ENCODE data around the gene ATP2C2. TPM values are rescaled to one million over a fixed set of nuclear protein-coding genes. Genes with fewer than 3 reads are reported as not detected.

The ATP2C2 gene
- total RNA-seq, 2 experiments from 2014 or later = not detected

DNA sequence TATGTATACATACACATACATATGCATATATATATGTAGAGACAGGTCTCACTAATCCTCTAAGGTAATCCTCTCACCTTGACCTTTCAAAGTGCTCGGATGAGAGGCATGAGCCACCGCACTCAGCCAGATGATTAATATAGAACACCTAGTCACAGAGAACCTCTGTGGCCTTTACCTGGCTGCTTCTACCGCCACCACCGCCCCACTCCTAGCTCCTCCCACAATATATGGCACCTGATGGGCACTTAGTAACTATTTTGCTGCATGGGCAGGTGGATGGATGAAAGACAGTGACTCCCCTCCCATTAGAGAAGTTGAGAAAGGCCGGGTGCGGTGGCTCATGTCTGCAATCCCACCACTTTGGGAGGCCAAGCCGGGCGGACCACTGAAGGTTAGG, 16.7 kb upstream of the ATP2C2 start:
- H3K36me3 Mint-ChIP-seq = no peaks in the 10 kb centered on the region
- no peak overlapping the region for H3K4me3 Mint-ChIP-seq
- H3K27ac Mint-ChIP-seq = no peak overlapping the region
- H3K9me3 Mint-ChIP-seq = no peaks in the 10 kb centered on the region
- H3K27me3 Mint-ChIP-seq = peaks cover 3% of the 10 kb centered on the region
- H3K4me1 Mint-ChIP-seq = no peaks in the 10 kb centered on the region
- no peak for DNase-seq

DNA sequence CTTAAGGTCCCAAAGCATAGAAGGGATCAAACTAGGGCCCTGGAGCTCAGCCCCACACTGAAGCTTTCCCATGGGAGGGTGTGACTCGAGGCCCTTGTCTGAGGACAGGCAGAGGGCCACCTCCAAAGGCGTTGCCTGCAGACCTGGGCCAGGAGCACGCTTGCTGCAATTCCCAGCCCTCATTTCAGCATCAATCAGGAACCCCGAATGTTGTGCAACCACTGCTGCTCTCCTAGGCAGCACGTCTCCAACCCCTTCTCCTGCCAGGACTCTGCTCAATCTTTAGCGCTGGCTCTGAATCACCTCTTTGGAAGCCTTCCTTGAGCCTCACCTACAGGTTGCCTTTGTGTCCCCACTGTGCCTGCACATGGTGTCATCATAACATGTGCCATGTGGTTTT, 14.0 kb upstream of the ATP2C2 start:
- H3K4me1 Mint-ChIP-seq = peaks cover 10% of the 10 kb centered on the region
- H3K27ac Mint-ChIP-seq = no peak overlapping the region
- H3K36me3 Mint-ChIP-seq = no peaks in the 10 kb centered on the region
- no peak overlapping the region for H3K4me3 Mint-ChIP-seq
- H3K9me3 Mint-ChIP-seq = no peaks in the 10 kb centered on the region
- DNase-seq = no peak
- no peaks in the 10 kb centered on the region for H3K27me3 Mint-ChIP-seq

DNA sequence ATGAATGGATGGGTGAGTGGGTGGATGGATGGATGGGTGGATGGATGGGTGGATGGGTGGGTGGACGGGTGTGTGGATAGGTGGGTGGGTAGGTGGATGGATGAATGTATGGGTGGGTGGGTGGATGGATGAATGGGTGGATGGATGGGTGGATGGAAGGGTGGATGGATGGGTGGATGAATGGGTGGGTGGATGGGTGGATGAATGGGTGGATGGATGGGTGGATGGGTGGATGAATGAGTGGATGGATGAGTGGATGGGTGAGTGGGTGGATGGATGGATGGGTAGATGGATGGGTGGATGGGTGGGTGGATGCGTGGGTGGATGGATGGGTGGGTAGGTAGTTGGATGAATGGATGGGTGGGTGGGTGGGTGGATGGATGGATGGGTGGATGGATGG, 13.2 kb upstream of the ATP2C2 start:
- no peaks in the 10 kb centered on the region for H3K36me3 Mint-ChIP-seq

DNA sequence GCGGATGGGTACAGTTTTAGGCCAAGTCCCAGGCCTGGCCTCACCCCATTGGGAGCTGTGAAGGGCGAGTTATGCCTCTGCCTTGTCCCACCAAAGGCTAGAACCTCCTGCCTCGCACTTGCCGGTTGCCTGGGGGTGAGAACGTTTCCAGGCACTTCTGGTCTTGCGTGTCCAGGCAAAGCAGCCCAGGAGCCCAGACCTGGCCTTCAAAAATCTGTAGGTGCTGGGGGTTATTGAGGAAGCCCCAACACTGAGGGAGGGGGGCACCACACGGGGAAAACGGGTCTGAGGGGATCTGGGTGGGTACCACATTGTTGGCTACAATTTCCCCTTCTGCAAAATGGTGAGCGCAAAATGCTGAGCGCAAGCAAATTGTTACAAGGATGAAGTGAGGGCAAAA, 12.2 kb upstream of the ATP2C2 start:
- Mint-ChIP-seq H3K9me3 (no peaks in the 10 kb centered on the region), H3K27me3 (no peaks in the 10 kb centered on the region), H3K4me3 (no peak overlapping the region), H3K36me3 (no peaks in the 10 kb centered on the region), H3K27ac (no peak overlapping the region), H3K4me1 (peaks cover 28% of the 10 kb centered on the region)
- no peak for DNase-seq

More for the DNA sequence above, 13.2 kb upstream of the ATP2C2 start:
- no peak for DNase-seq
- Mint-ChIP-seq H3K4me1 (peaks cover 18% of the 10 kb centered on the region), H3K27ac (no peak overlapping the region), H3K27me3 (no peaks in the 10 kb centered on the region), H3K4me3 (no peak overlapping the region), H3K9me3 (no peaks in the 10 kb centered on the region)

DNA sequence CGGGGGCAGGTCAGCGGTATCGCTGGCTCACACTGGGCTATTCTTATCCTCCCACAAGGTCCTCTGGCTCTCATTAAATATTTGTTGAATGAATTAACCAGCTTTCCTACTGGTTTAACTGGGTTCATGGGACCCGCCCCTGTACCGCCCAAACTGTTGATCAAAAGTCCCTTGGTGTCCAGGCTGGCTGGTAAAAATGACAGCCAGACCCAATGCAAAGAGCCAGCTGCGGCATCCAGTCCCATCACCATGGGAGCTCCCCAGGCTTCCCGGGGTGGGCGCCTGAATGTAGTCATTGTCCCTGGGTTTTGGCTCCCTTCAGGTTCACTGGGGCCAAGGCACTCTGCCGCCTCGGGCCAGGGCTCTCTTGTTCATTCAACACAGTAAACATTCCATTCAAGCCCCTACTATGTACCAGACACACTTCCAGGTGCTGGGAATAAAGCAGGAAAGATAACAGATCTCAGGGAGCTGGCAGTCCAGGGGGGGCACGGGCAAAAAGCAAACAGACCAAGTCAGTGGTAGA, 11.7 kb upstream of the ATP2C2 start:
- Mint-ChIP-seq H3K4me1 (peaks cover 28% of the 10 kb centered on the region), H3K4me3 (no peak overlapping the region), H3K27me3 (no peaks in the 10 kb centered on the region), H3K36me3 (no peaks in the 10 kb centered on the region), H3K27ac (no peak overlapping the region), H3K9me3 (no peaks in the 10 kb centered on the region)
- DNase-seq = no peak

- DNase-seq = peak; percentile 26
Observed at GRCh38 chr16:84357191-84357651, 11.1 kb upstream of the ATP2C2 start.

GRCh38 chr16:84358601-84359295, 9.6 kb upstream of the ATP2C2 start:
- Mint-ChIP-seq H3K4me1 (peaks cover 28% of the 10 kb centered on the region), H3K36me3 (no peaks in the 10 kb centered on the region), H3K4me3 (no peak overlapping the region), H3K27ac (no peak overlapping the region), H3K9me3 (no peaks in the 10 kb centered on the region), H3K27me3 (no peaks in the 10 kb centered on the region)
- DNase-seq = no peak

More at GRCh38 chr16:84357191-84357651, 11.1 kb upstream of the ATP2C2 start:
- Mint-ChIP-seq H3K27ac (no peak overlapping the region), H3K36me3 (no peaks in the 10 kb centered on the region), H3K9me3 (no peaks in the 10 kb centered on the region), H3K27me3 (no peaks in the 10 kb centered on the region), H3K4me3 (no peak overlapping the region), H3K4me1 (peaks cover 28% of the 10 kb centered on the region)

- Mint-ChIP-seq H3K9me3 (no peaks in the 10 kb centered on the region), H3K27ac (no peak overlapping the region), H3K27me3 (peaks cover 5% of the 10 kb centered on the region)
Observed at GRCh38 chr16:84359326-84359725, 9.0 kb upstream of the ATP2C2 start.

GRCh38 chr16:84360170-84360569, 8.2 kb upstream of the ATP2C2 start:
- Mint-ChIP-seq H3K36me3 (no peaks in the 10 kb centered on the region), H3K4me1 (peaks cover 28% of the 10 kb centered on the region), H3K4me3 (no peak overlapping the region), H3K27ac (peak overlapping the region; percentile 78), H3K9me3 (no peaks in the 10 kb centered on the region), H3K27me3 (peaks cover 10% of the 10 kb centered on the region)
- peak; percentile 71 for DNase-seq

More at GRCh38 chr16:84359326-84359725, 9.0 kb upstream of the ATP2C2 start:
- H3K36me3 Mint-ChIP-seq = no peaks in the 10 kb centered on the region
- no peak for DNase-seq
- no peak overlapping the region for H3K4me3 Mint-ChIP-seq
- H3K4me1 Mint-ChIP-seq = peaks cover 28% of the 10 kb centered on the region

DNA sequence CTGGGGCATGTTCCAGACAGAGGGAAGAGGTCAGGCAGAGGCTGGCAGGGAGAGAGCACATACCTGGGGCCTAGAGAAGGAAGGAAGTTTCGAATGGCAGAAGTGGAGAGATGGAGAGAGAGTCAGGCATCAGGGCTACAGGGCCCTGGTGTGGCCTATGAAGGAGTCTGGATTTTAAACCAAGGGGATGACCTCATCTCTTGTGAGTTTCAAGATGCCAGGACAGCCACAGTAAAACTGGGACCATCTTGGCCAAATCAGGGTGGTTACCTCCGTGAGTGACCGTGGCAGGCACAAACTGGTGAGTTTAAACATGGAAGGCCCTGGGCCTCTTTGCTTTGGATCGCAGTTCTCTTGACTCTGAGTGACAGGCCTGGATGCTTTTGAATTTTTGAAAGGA, 7.6 kb upstream of the ATP2C2 start:
- peak overlapping the region; percentile 78 for H3K27ac Mint-ChIP-seq
- peak overlapping the region; percentile 9 for H3K4me3 Mint-ChIP-seq
- no peaks in the 10 kb centered on the region for H3K9me3 Mint-ChIP-seq
- H3K4me1 Mint-ChIP-seq = peaks cover 28% of the 10 kb centered on the region
- no peaks in the 10 kb centered on the region for H3K36me3 Mint-ChIP-seq
- peaks cover 14% of the 10 kb centered on the region for H3K27me3 Mint-ChIP-seq
- DNase-seq = no peak

GRCh38 chr16:84361546-84361945, 6.8 kb upstream of the ATP2C2 start:
- no peaks in the 10 kb centered on the region for H3K9me3 Mint-ChIP-seq
- peaks cover 22% of the 10 kb centered on the region for H3K27me3 Mint-ChIP-seq
- no peak for DNase-seq
- no peaks in the 10 kb centered on the region for H3K36me3 Mint-ChIP-seq
- H3K27ac Mint-ChIP-seq = no peak overlapping the region
- H3K4me3 Mint-ChIP-seq = no peak overlapping the region
- peaks cover 28% of the 10 kb centered on the region for H3K4me1 Mint-ChIP-seq

- no peak overlapping the region for H3K27ac Mint-ChIP-seq
- peaks cover 32% of the 10 kb centered on the region for H3K27me3 Mint-ChIP-seq
- no peak overlapping the region for H3K4me3 Mint-ChIP-seq
- peaks cover 27% of the 10 kb centered on the region for H3K4me1 Mint-ChIP-seq
- DNase-seq = no peak
- H3K9me3 Mint-ChIP-seq = no peaks in the 10 kb centered on the region
- no peaks in the 10 kb centered on the region for H3K36me3 Mint-ChIP-seq
Observed at GRCh38 chr16:84362471-84362941, 5.8 kb upstream of the ATP2C2 start.

DNA sequence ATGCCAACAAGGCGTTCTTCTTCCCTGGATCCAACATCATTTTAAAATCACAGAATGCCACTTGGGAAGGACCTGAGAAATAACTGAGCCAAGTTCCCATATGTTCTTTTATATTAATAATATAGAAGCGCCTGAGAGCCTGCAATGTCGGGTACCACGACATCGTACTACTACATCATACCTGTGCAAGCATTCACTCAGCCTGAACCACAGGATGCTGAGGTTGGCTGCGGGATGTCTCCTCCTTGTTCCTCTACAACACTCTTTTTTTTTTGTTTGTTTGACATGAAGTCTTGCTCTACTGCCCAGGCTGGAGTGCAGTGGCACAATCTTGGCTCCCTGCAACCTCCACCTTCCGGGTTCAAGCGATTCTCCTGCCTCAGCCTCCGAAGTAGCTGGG, 2.1 kb upstream of the ATP2C2 start:
- Mint-ChIP-seq H3K27me3 (peaks cover 65% of the 10 kb centered on the region), H3K4me3 (no peak overlapping the region)

GRCh38 chr16:84367297-84367680, 1.0 kb upstream of the ATP2C2 start:
- Mint-ChIP-seq H3K27me3 (peaks cover 72% of the 10 kb centered on the region), H3K9me3 (no peaks in the 10 kb centered on the region), H3K27ac (no peak overlapping the region), H3K4me1 (peaks cover 11% of the 10 kb centered on the region), H3K36me3 (no peaks in the 10 kb centered on the region), H3K4me3 (no peak overlapping the region)
- no peak for DNase-seq

More for the DNA sequence above, 2.1 kb upstream of the ATP2C2 start:
- DNase-seq = no peak
- Mint-ChIP-seq H3K9me3 (no peaks in the 10 kb centered on the region), H3K4me1 (peaks cover 11% of the 10 kb centered on the region), H3K27ac (no peak overlapping the region), H3K36me3 (no peaks in the 10 kb centered on the region)

- H3K4me3 Mint-ChIP-seq = no peak overlapping the region
- peaks cover 11% of the 10 kb centered on the region for H3K4me1 Mint-ChIP-seq
- H3K27ac Mint-ChIP-seq = no peak overlapping the region
- H3K9me3 Mint-ChIP-seq = no peaks in the 10 kb centered on the region
- no peak for DNase-seq
- H3K27me3 Mint-ChIP-seq = peaks cover 77% of the 10 kb centered on the region
- H3K36me3 Mint-ChIP-seq = no peaks in the 10 kb centered on the region
Observed at GRCh38 chr16:84367750-84368307, 509 bp upstream of the ATP2C2 start.

GRCh38 chr16:84369105-84369504, 767 bp downstream of the ATP2C2 start:
- no peaks in the 10 kb centered on the region for H3K9me3 Mint-ChIP-seq
- peaks cover 80% of the 10 kb centered on the region for H3K27me3 Mint-ChIP-seq
- DNase-seq = no peak
- no peak overlapping the region for H3K27ac Mint-ChIP-seq
- H3K36me3 Mint-ChIP-seq = no peaks in the 10 kb centered on the region
- H3K4me3 Mint-ChIP-seq = no peak overlapping the region
- H3K4me1 Mint-ChIP-seq = peaks cover 11% of the 10 kb centered on the region

Measured in activated naive CD8-positive, alpha-beta T cell treated with anti-CD3 and anti-CD28 coated beads for 36 hours (primary cell).